GM06990 (cell line): ENCODE data around the gene ATP2B3.

Experiments
- DNase-seq: peaks from one replicate; pipeline ENCODE4 v3.0.0-alpha.2; 2011; ENCODE audit not compliant: insufficient read length; ENCODE audit errors: extremely low read depth
- H3K27me3 ChIP-seq: replicated peaks from 2 replicates; pipeline ENCODE4 v1.6.0; 2011; ENCODE audit warnings: low read length; ENCODE audit not compliant: control insufficient read depth, insufficient read depth
- H3K36me3 ChIP-seq: 2 replicates; pipeline ENCODE4 v1.5.1; 2011; ENCODE audit warnings: low read length; ENCODE audit not compliant: control insufficient read depth, insufficient read depth
- H3K4me3 ChIP-seq: replicated peaks from 2 replicates; pipeline ENCODE4 v1.5.1; 2011; ENCODE audit warnings: low read depth, mild to moderate bottlenecking, control low read depth, low read length
- TF ChIP-seq, protein P1 (sequence below): IDR thresholded peaks from 2 replicates; pipeline ENCODE4 v1.5.1; 2011; ENCODE audit warnings: low read length, control low read depth, mild to moderate bottlenecking, inconsistent platforms; ENCODE audit not compliant: insufficient read depth, poor library complexity, severe bottlenecking

ATP2B3 gene

DNA sequence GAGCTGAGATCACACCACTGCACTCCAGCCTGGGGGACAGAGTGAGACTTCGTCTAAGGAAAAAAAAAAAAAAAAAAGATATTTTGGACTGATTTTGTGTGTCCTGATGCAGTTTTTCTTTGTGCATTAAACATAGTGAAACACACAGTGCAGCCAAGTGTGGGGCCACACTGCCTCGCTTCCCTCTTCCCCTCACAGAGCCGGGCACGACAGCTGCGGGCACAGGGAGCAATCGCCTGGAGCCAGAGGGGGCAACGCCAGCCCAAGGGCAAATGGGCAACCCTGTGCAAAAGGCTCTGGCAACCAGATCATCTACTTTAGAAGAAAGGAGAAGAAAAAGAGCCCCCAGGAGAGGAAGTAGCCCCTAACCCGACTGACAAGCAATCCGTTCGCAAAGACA lies 95.0 kb downstream of the ATP2B3 start:
- DNase-seq, result no peak
- no peak overlapping the region for H3K4me3 ChIP-seq
- TF ChIP-seq, protein P1, sequence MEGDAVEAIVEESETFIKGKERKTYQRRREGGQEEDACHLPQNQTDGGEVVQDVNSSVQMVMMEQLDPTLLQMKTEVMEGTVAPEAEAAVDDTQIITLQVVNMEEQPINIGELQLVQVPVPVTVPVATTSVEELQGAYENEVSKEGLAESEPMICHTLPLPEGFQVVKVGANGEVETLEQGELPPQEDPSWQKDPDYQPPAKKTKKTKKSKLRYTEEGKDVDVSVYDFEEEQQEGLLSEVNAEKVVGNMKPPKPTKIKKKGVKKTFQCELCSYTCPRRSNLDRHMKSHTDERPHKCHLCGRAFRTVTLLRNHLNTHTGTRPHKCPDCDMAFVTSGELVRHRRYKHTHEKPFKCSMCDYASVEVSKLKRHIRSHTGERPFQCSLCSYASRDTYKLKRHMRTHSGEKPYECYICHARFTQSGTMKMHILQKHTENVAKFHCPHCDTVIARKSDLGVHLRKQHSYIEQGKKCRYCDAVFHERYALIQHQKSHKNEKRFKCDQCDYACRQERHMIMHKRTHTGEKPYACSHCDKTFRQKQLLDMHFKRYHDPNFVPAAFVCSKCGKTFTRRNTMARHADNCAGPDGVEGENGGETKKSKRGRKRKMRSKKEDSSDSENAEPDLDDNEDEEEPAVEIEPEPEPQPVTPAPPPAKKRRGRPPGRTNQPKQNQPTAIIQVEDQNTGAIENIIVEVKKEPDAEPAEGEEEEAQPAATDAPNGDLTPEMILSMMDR, result no peak
- H3K27me3 ChIP-seq, result no peaks in the 10 kb centered on the region
- no peaks in the 10 kb centered on the region for H3K36me3 ChIP-seq

DNA sequence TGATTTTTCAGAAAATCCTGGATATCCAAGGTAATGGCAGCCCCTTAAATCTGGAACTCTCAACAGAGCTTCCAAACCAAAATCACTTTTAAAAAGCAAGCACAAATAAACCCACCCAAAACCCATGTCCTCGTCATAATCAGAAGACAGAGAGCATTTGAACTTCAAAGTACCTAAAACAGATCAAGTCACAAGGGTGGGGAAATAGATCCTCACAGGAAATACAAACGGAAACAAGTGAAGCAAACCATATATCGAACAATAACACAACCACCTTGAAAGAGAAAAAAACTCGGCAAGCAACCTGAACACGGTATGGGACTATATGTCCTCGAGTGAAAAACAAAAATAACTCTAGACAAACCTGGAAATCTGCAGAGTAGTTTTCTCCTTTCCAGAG lies 97.4 kb downstream of the ATP2B3 start:
- Histone ChIP-seq H3K36me3 (no peaks in the 10 kb centered on the region), H3K4me3 (no peak overlapping the region), H3K27me3 (no peaks in the 10 kb centered on the region)
- TF ChIP-seq, protein P1, result no peak
- DNase-seq, result no peak

DNA sequence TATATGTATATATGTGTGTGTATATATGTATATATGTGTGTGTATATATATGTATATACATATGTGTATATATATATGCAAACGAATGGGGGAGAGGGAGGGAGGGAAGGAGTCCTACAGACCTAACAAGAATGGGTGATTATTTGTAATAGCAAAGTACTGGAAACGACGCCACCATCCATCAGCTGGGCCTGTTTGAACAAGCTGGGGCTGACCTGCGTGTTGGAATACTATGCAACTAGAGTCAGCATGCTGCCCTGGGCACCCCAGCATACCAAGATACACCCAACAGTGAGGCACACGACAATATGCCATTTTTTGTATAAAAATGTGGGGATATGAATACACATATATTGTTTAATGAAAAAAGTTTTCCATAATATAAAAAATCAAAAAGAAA lies 103.1 kb downstream of the ATP2B3 start:
- H3K27me3 ChIP-seq, result no peaks in the 10 kb centered on the region
- H3K4me3 ChIP-seq, result no peak overlapping the region
- TF ChIP-seq, protein P1, result no peak
- H3K36me3 ChIP-seq, result no peaks in the 10 kb centered on the region
- DNase-seq, result no peak

DNA sequence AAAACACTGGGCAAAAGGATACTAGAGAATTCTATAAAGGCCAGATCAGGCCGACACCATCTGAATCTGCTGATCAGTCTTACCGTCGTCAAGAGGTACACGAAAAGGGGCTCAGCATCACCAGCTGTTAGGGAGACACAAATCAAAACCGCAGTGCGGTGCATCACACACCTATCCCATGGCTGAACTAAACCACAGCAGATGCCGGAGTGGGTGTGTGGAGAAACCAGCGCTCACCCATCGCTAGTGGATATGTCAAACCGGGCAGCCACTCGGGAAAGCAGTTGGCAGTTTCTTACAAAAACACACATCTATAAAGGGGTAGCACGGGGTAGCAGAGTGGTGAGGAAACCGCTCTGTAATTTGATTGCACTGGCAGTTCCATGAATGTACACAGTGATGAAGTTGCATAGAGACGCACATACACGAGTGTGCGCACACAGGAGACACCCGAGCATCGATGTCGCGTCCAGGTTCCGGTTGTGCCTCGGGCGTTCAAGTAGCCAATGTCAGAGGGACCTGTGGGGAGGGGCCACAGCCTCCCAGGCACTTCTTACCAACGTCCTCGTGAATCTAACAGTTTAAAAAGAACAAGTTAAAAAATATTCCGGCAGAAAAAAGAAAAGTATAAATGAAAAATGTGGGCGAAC lies 104.6 kb downstream of the ATP2B3 start:
- no peak for DNase-seq
- Histone ChIP-seq H3K4me3 (no peak overlapping the region), H3K36me3 (no peaks in the 10 kb centered on the region), H3K27me3 (no peaks in the 10 kb centered on the region)
- TF ChIP-seq, protein P1, result no peak

DNA sequence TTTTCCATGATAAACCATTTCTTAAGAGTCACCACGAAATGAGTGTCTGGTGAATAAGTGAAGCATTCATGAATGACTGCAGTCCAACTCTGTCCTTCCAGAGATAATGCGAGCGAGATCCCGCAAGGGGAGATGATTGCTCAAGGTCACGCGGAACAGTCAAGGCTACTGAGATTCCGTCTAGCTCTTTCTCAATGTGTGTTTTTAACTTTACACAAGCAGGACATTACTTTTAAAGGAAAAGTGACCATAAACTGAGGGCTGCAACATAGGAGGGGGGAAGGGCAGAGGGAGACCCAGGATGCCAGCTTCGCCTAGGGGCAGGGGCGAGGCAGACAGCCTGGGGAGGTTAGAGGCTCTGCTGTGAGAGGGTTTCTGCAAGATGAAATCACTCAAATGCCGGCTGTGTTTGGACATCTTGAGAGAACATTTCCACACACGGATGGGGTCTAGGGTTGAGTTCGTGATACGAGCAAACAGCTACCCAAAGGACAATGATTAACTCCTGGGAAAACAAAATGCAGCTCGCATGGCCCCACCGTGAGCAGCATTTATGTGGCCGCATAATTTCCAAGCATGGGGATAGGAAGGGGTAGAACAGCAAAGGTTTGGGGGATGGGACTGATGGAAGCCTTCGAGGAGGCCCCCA lies 105.3 kb downstream of the ATP2B3 start:
- Histone ChIP-seq H3K27me3 (no peaks in the 10 kb centered on the region), H3K36me3 (no peaks in the 10 kb centered on the region), H3K4me3 (no peak overlapping the region)
- TF ChIP-seq, protein P1, result no peak
- DNase-seq, result no peak
